ENCODE data around the gene TSPAN10.

- TF ChIP-seq POLR2AphosphoS5 (IDR thresholded peaks at IDR 0.05; ENCODE audit: low read depth, low read length) (no peak), TAF1 (IDR thresholded peaks at IDR 0.05; ENCODE audit: borderline replicate concordance, insufficient read depth, low read length) (no peak)
Measured at GRCh38 chr17:81607431-81607830, 29.6 kb upstream of the TSPAN10 start.

All from PFSK-1 (cell line).